ENCODE measurements around the gene SLC30A4. TPM values are rescaled to one million over a fixed set of nuclear protein-coding genes. Genes with fewer than 3 reads are reported as not detected.
A peak's percentile ranks its signal among the peaks of the same experiment; 100 is the strongest.

Gene SLC30A4
- total RNA-seq, 1 experiment from 2014 or later, result 0.10 TPM

- Histone ChIP-seq H3K4me3 (ENCODE audit: insufficient read depth, low read depth, low read length) (no peak overlapping the region), H3K36me3 (replicated peaks; ENCODE audit: control insufficient read depth, insufficient read depth, low read length) (no peaks in the 10 kb centered on the region), H3K27me3 (ENCODE audit: control insufficient read depth, insufficient read depth, low read length) (no peaks in the 10 kb centered on the region)
- no peak for DNase-seq
Measured at GRCh38 chr15:45449916-45450867, 72.4 kb downstream of the SLC30A4 start.

- no peaks in the 10 kb centered on the region for H3K36me3 ChIP-seq (replicated peaks; ENCODE audit: control insufficient read depth, insufficient read depth, low read length)
- no peak overlapping the region for H3K4me3 ChIP-seq (ENCODE audit: insufficient read depth, low read depth, low read length)
- no peaks in the 10 kb centered on the region for H3K27me3 ChIP-seq (ENCODE audit: control insufficient read depth, insufficient read depth, low read length)
- no peak for DNase-seq
Measured at GRCh38 chr15:45449395-45449794, 73.2 kb downstream of the SLC30A4 start.

- Histone ChIP-seq H3K4me3 (ENCODE audit: insufficient read depth, low read depth, low read length) (no peak overlapping the region), H3K36me3 (replicated peaks; ENCODE audit: control insufficient read depth, insufficient read depth, low read length) (no peaks in the 10 kb centered on the region), H3K27me3 (ENCODE audit: control insufficient read depth, insufficient read depth, low read length) (no peaks in the 10 kb centered on the region; the same call in 1 of the 2 replicates)
- peak; percentile 57 for DNase-seq
Measured at GRCh38 chr15:45448066-45448915, 74.3 kb downstream of the SLC30A4 start.

- Histone ChIP-seq H3K4me3 (ENCODE audit: insufficient read depth, low read depth, low read length) (no peak overlapping the region), H3K36me3 (replicated peaks; ENCODE audit: control insufficient read depth, insufficient read depth, low read length) (no peaks in the 10 kb centered on the region), H3K27me3 (ENCODE audit: control insufficient read depth, insufficient read depth, low read length) (no peaks in the 10 kb centered on the region; the same call in 1 of the 2 replicates)
- DNase-seq, result no peak
Measured at GRCh38 chr15:45443645-45444044, 78.9 kb downstream of the SLC30A4 start.

GRCh38 chr15:45442507-45443135 is 79.9 kb downstream of the SLC30A4 start:
- peak; percentile 51 for DNase-seq
- Histone ChIP-seq H3K4me3 (ENCODE audit: insufficient read depth, low read depth, low read length) (no peak overlapping the region), H3K27me3 (ENCODE audit: control insufficient read depth, insufficient read depth, low read length) (no peaks in the 10 kb centered on the region; the same call in 1 of the 2 replicates), H3K36me3 (replicated peaks; ENCODE audit: control insufficient read depth, insufficient read depth, low read length) (no peaks in the 10 kb centered on the region)

- H3K27me3 ChIP-seq (ENCODE audit: control insufficient read depth, insufficient read depth, low read length), result no peaks in the 10 kb centered on the region; the same call in 1 of the 2 replicates
- DNase-seq, result no peak
- no peaks in the 10 kb centered on the region for H3K36me3 ChIP-seq (replicated peaks; ENCODE audit: control insufficient read depth, insufficient read depth, low read length)
- H3K4me3 ChIP-seq (ENCODE audit: insufficient read depth, low read depth, low read length), result no peak overlapping the region
Measured at GRCh38 chr15:45441686-45442085, 80.9 kb downstream of the SLC30A4 start.

DNA sequence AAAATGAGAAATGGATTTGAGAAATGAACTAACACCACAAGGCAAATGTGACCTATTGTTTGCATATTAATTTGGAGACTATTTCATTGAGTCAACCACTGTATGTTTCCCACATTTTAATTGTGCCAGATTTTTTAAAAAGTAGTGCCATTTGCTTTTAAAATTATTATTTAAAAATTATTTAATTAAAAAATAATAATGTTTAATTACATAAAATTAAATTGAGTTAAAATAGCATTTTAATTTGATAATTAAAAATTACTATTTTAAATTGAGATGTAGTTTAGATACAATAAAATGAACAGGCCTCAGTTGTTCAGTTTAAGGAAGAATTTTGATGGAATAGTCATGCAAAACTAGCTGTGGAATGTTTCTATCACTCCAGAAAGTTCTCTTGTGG is 81.5 kb downstream of the SLC30A4 start:
- Histone ChIP-seq H3K27me3 (ENCODE audit: control insufficient read depth, insufficient read depth, low read length) (no peaks in the 10 kb centered on the region; the same call in 1 of the 2 replicates), H3K36me3 (replicated peaks; ENCODE audit: control insufficient read depth, insufficient read depth, low read length) (no peaks in the 10 kb centered on the region), H3K4me3 (ENCODE audit: insufficient read depth, low read depth, low read length) (no peak overlapping the region)
- DNase-seq, result no peak

- DNase-seq, result no peak
- H3K4me3 ChIP-seq (ENCODE audit: insufficient read depth, low read depth, low read length), result no peak overlapping the region
- H3K36me3 ChIP-seq (replicated peaks; ENCODE audit: control insufficient read depth, insufficient read depth, low read length), result no peaks in the 10 kb centered on the region
- no peaks in the 10 kb centered on the region; the same call in 1 of the 2 replicates for H3K27me3 ChIP-seq (ENCODE audit: control insufficient read depth, insufficient read depth, low read length)
Measured at GRCh38 chr15:45439521-45440260, 82.9 kb downstream of the SLC30A4 start.

DNA sequence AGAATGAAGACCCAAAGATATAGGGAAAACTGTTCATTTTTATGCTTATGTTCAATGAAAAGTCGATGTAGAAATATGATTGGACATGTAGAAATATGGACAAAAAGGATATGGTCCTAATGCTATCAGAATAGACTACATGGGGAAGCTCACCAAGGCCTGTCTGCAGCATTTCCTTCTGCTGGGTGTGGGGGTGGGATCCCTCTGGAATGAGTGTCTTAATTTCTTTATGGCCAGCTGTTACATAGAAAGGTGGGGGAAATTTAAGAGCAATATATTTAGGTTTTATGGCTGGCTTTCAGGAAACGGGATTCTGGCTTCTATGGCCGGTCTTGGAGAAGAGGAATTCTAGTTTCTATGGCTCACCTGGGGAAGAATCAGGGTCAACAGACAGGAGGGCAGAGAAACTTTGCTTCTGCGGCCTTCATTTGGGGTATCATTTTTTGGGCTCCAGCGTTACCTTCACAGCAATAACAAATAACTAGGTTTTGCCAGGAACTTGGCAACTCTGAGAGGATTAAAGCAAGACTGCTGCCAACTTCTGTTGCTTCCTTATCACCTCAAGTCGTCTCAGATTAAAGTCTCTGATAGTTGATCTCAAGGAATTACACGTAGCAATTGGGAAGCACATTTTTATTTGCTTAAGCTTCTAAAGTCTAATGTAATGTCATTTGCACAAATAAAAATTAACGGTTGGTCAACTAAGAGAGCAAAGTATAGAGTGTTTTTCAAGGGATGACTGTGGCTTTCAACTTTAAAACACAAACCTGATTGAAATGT is 87.2 kb downstream of the SLC30A4 start:
- Histone ChIP-seq H3K4me3 (ENCODE audit: insufficient read depth, low read depth, low read length) (no peak overlapping the region), H3K36me3 (replicated peaks; ENCODE audit: control insufficient read depth, insufficient read depth, low read length) (no peaks in the 10 kb centered on the region), H3K27me3 (ENCODE audit: control insufficient read depth, insufficient read depth, low read length) (peaks cover 19% of the 10 kb centered on the region)
- no peak for DNase-seq

GRCh38 chr15:45434078-45434567 is 88.4 kb downstream of the SLC30A4 start:
- Histone ChIP-seq H3K36me3 (replicated peaks; ENCODE audit: control insufficient read depth, insufficient read depth, low read length) (no peaks in the 10 kb centered on the region), H3K27me3 (ENCODE audit: control insufficient read depth, insufficient read depth, low read length) (peaks cover 24% of the 10 kb centered on the region), H3K4me3 (ENCODE audit: insufficient read depth, low read depth, low read length) (no peak overlapping the region)
- no peak for DNase-seq

DNA sequence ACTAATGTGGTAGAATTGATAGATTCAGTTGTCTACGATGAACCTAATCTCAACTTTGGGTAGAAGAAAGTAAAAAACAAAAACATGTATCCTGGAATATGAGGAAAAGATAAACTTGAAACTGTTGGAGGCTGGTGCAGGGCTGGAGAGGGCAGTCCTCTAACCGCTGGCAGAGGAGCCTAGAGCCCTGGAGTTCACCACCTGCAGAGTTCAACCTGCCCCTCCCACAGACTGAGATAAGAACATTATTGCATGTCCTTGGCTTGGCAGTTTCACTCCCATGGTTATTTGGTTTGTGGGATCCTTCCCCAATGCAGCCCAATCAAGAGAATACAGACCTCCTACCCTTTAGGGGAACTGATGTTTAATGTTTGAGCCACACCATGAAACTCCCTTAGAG is 91.0 kb downstream of the SLC30A4 start:
- Histone ChIP-seq H3K36me3 (replicated peaks; ENCODE audit: control insufficient read depth, insufficient read depth, low read length) (no peaks in the 10 kb centered on the region), H3K27me3 (ENCODE audit: control insufficient read depth, insufficient read depth, low read length) (peaks cover 26% of the 10 kb centered on the region), H3K4me3 (ENCODE audit: insufficient read depth, low read depth, low read length) (no peak overlapping the region)
- peak; percentile 55 for DNase-seq

GRCh38 chr15:45429941-45430792 is 92.4 kb downstream of the SLC30A4 start:
- peak; percentile 93 for DNase-seq
- H3K4me3 ChIP-seq (ENCODE audit: insufficient read depth, low read depth, low read length), result peak overlapping the region; percentile 41
- peaks cover 26% of the 10 kb centered on the region for H3K27me3 ChIP-seq (ENCODE audit: control insufficient read depth, insufficient read depth, low read length)
- no peaks in the 10 kb centered on the region for H3K36me3 ChIP-seq (replicated peaks; ENCODE audit: control insufficient read depth, insufficient read depth, low read length)
